DMS153 (cell line): ENCODE results near the gene TMPRSS6.

Experiments
- DNase-seq: peaks from one replicate; lab custom pipeline; 2025; lab: John Stamatoyannopoulos, UW

The TMPRSS6 gene

GRCh38 chr22:37140686-37141323 is 31.3 kb upstream of the TMPRSS6 start:
- no peak for DNase-seq

GRCh38 chr22:37139762-37140161 is 30.2 kb upstream of the TMPRSS6 start:
- no peak for DNase-seq

- no peak for DNase-seq
Measured at GRCh38 chr22:37138849-37139561, 29.5 kb upstream of the TMPRSS6 start.

GRCh38 chr22:37137903-37138665 is 28.6 kb upstream of the TMPRSS6 start:
- no peak for DNase-seq

- no peak for DNase-seq
Measured at GRCh38 chr22:37137131-37137530, 27.6 kb upstream of the TMPRSS6 start.

- no peak for DNase-seq
Measured at GRCh38 chr22:37135023-37135422, 25.5 kb upstream of the TMPRSS6 start.

GRCh38 chr22:37133304-37134018 is 23.9 kb upstream of the TMPRSS6 start:
- no peak for DNase-seq

GRCh38 chr22:37132773-37133172 is 23.3 kb upstream of the TMPRSS6 start:
- DNase-seq: no peak

- DNase-seq: no peak
Measured at GRCh38 chr22:37129866-37130441, 20.4 kb upstream of the TMPRSS6 start.

- no peak for DNase-seq
Measured at GRCh38 chr22:37128555-37129281, 19.2 kb upstream of the TMPRSS6 start.

- DNase-seq: no peak
Measured at GRCh38 chr22:37127350-37127878, 17.9 kb upstream of the TMPRSS6 start.

GRCh38 chr22:37126882-37127281 is 17.4 kb upstream of the TMPRSS6 start:
- no peak for DNase-seq

- DNase-seq: no peak
Measured at GRCh38 chr22:37126383-37126782, 16.9 kb upstream of the TMPRSS6 start.

- DNase-seq: no peak
Measured at GRCh38 chr22:37123649-37124048, 14.1 kb upstream of the TMPRSS6 start.

- no peak for DNase-seq
Measured at GRCh38 chr22:37122598-37123180, 13.2 kb upstream of the TMPRSS6 start.

- DNase-seq: peak; percentile 80
Measured at GRCh38 chr22:37121887-37122591, 12.5 kb upstream of the TMPRSS6 start.

- DNase-seq: no peak
Measured at GRCh38 chr22:37120569-37121340, 11.2 kb upstream of the TMPRSS6 start.

GRCh38 chr22:37119872-37120271 is 10.4 kb upstream of the TMPRSS6 start:
- DNase-seq: no peak

- no peak for DNase-seq
Measured at GRCh38 chr22:37118083-37118482, 8.6 kb upstream of the TMPRSS6 start.
